ENCODE results near the gene TAX1BP1.
"Not testable (repeated sequence)": the region's sequence is repeated elsewhere in the genome, so short reads cannot be mapped to it uniquely, and the experiment has no call there.

The TAX1BP1 gene

GRCh38 chr7:27850531-27850930, 110.6 kb downstream of the TAX1BP1 start:
- no peak for DNase-seq

- DNase-seq: not testable (repeated sequence)
These were observed 116.9 kb downstream of the TAX1BP1 start for GRCh38 chr7:27856703-27857485.

GRCh38 chr7:27860800-27861199, 120.8 kb downstream of the TAX1BP1 start:
- DNase-seq: no peak

- DNase-seq: no peak
These were observed 121.8 kb downstream of the TAX1BP1 start for GRCh38 chr7:27861747-27862146.

GRCh38 chr7:27863880-27864279, 123.9 kb downstream of the TAX1BP1 start:
- no peak for DNase-seq

- DNase-seq: no peak
These were observed 126.3 kb downstream of the TAX1BP1 start for GRCh38 chr7:27866256-27866655.

GRCh38 chr7:27866828-27867672, 127.1 kb downstream of the TAX1BP1 start:
- DNase-seq: no peak

GRCh38 chr7:27868131-27868550, 128.2 kb downstream of the TAX1BP1 start:
- DNase-seq: no peak

GRCh38 chr7:27869056-27869455, 129.1 kb downstream of the TAX1BP1 start:
- no peak for DNase-seq

- no peak for DNase-seq
These were observed 130.6 kb downstream of the TAX1BP1 start for GRCh38 chr7:27870595-27870994.

GRCh38 chr7:27871086-27871485, 131.1 kb downstream of the TAX1BP1 start:
- DNase-seq: no peak

GRCh38 chr7:27871866-27872265, 131.9 kb downstream of the TAX1BP1 start:
- no peak for DNase-seq

GRCh38 chr7:27872356-27873275, 132.7 kb downstream of the TAX1BP1 start:
- no peak for DNase-seq

- no peak for DNase-seq
These were observed 134.3 kb downstream of the TAX1BP1 start for GRCh38 chr7:27873981-27874957.

GRCh38 chr7:27875061-27875460, 135.1 kb downstream of the TAX1BP1 start:
- DNase-seq: no peak

GRCh38 chr7:27875832-27876231, 135.9 kb downstream of the TAX1BP1 start:
- DNase-seq: no peak

- no peak for DNase-seq
These were observed 136.8 kb downstream of the TAX1BP1 start for GRCh38 chr7:27876756-27877155.
